Upper lobe of left lung (tissue), 6 donors: ENCODE measurements around the gene ANKS1A. TPM values are rescaled to one million over a fixed set of nuclear protein-coding genes. Genes with fewer than 3 reads are reported as not detected.
A peak's percentile ranks its signal among the peaks of the same experiment; 100 is the strongest.

ENCODE experiments used
- ATAC-seq, 2 donors: fragments of 200-7000 bp; cut with Tn5 transposase; one replicate each; pipeline ENCODE4 v1.9.1; 2022; ENCODE audit warnings: mild to moderate bottlenecking in 2 of 2, moderate library complexity in 2 of 2; ENCODE audit not compliant: low FRiP score in 2 of 2
- DNase-seq, 2 donors: peaks; one replicate each; pipeline ENCODE4 v3.0.0-alpha.2; 2019 to 2020
- H3K27ac ChIP-seq, 4 donors: fragments of 200-600 bp; sonication (generic); one replicate each; pipeline ENCODE4 v1.5.1; 2016 to 2019
- H3K27me3 ChIP-seq, 4 donors: fragments of 200-600 bp; sonication (generic); one replicate each; pipeline ENCODE4 v1.5.1; 2017 to 2019
- H3K36me3 ChIP-seq, 4 donors: fragments of 200-600 bp; sonication (generic); one replicate each; pipeline ENCODE4 v1.5.1; 2016 to 2019
- H3K4me1 ChIP-seq, 4 donors: fragments of 200-600 bp; sonication (generic); one replicate each; pipeline ENCODE4 v1.5.1; 2018 to 2019
- H3K4me3 ChIP-seq, 4 donors: fragments of 200-600 bp; sonication (generic); one replicate each; pipeline ENCODE4 v1.5.1; 2017 to 2019; ENCODE audit warnings: mild to moderate bottlenecking in 2 of 4, moderate library complexity in 1 of 4
- H3K9me3 ChIP-seq, 4 donors: fragments of 200-600 bp; sonication (generic); one replicate each; pipeline ENCODE4 v1.5.1; 2018 to 2019
- CTCF ChIP-seq, 6 experiments: fragments of 450-650 bp in 4 of 6; fragments of 200-600 bp in 2 of 6; sonication (generic) in 2 of 6; IDR thresholded peaks; one replicate each; pipeline ENCODE4 v1.5.1; 2016 to 2019; ENCODE audit warnings: antibody characterized with exemption in 6 of 6
- EP300 ChIP-seq, 4 donors: sonication (generic); formaldehyde crosslinking; IDR thresholded peaks; one replicate each; pipeline ENCODE4 v1.5.1; 2017; ENCODE audit warnings: antibody characterized with exemption in 4 of 4, control low read depth in 2 of 4
- POLR2A ChIP-seq, 4 donors: fragments of 450-650 bp; IDR thresholded peaks; one replicate each; pipeline ENCODE4 v1.5.1; 2016 to 2017; ENCODE audit warnings: antibody characterized with exemption in 4 of 4, mild to moderate bottlenecking in 2 of 4
- POLR2AphosphoS5 ChIP-seq, 2 donors: sonication (generic); formaldehyde crosslinking; IDR thresholded peaks; one replicate each; pipeline ENCODE4 v1.5.1; 2017; ENCODE audit warnings: antibody characterized with exemption in 2 of 2
- WGBS, 2 donors: methylation state at CpG; one replicate each; pipeline ENCODE4 v1.1.5; 2017 to 2018; 5-methylcytosine and 5-hydroxymethylcytosine counted together
- total RNA-seq, 6 donors: library from RNA; depleted of rRNA in 4 of 6; stranded (reverse); fragments of >200 nt in 4 of 6; gene quantifications; one replicate each; pipeline versions ENCODE4 v1.1.0 to v1.2.1, GENCODE V29; 2016 to 2021
- donor health status: DM: no; HTN: no; CAD: no; lungs with moderate emphysema.
- donor health status: DM: no; HTN: yes; CAD: no; lungs with severe emphysema.

ANKS1A gene
- total RNA-seq, 6 donors from 2014 or later: 47.2 to 85.3 (median 53.5) TPM

- Histone ChIP-seq H3K4me3 (peak overlapping the region in 1 of 4 donors; percentile 13), H3K36me3 (peaks cover 0 to 19% (median 3%) of the 10 kb centered on the region in 4 donors), H3K27ac (peak overlapping the region; percentile 79 to 86 (median 84)), H3K27me3 (no peaks in the 10 kb centered on the region), H3K9me3 (no peaks in the 10 kb centered on the region), H3K4me1 (peaks cover 69 to 86% (median 76%) of the 10 kb centered on the region in 4 donors)
- 82 to 88% methylated on average over 10 of the region's 10 CpGs for WGBS, 2 donors
- DNase-seq: no peak
- TF ChIP-seq EP300 (IDR thresholded peaks at IDR 0.05) (no peak), POLR2A (IDR thresholded peaks at IDR 0.05) (no peak), CTCF (IDR thresholded peaks at IDR 0.05) (no peak), POLR2AphosphoS5 (IDR thresholded peaks at IDR 0.05) (no peak)
- no peak for ATAC-seq
These were observed 160.2 kb downstream of the ANKS1A start for GRCh38 chr6:35049156-35049735.

DNA sequence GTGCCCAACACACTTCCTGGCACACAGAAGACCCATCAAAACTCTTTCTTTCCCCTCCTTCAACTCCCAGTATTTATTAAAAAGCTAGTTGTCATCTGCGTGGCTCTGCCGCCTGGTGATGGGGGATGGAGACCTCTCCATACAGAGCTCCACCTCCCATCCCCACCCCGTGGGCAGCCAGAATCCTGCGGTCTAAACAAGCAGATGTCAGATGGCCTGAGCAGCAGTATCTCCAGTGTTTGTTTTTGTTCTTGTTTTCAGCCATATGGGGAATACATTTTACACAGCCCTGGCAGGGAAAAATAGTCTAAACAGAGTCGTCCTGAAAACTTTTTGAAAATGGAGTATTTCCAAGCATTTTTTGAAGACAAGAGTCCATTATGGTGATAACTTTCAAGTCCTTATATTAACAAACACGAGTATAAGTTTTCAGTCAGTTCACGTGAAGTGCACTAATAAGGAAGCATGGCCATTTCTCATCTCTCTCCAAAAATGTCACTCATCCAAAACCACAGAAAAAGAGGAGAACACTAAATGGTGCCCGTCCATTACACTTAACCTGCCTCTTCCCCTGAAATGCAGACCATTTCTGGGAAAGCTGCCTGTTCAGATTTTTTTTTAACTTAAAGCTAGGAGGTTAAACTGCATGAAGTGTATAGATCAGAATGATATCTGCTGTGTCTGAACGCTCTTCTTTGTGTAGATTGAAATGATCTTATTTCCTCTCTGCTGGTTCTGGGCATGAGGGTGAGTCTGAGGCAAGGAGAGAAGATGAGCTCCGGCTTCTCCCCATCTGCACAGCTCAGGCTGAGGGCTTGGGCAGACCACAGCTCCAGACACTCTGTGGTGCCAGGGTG lies 161.1 kb downstream of the ANKS1A start:
- DNase-seq (no peak), ATAC-seq (peak in 1 of 2 donors; percentile 41)
- TF ChIP-seq POLR2A (IDR thresholded peaks at IDR 0.05): no peak
- TF ChIP-seq POLR2AphosphoS5 (IDR thresholded peaks at IDR 0.05): no peak
- no peak for TF ChIP-seq CTCF (IDR thresholded peaks at IDR 0.05)
- TF ChIP-seq EP300 (IDR thresholded peaks at IDR 0.05): no peak
- Histone ChIP-seq H3K4me1 (peaks cover 60 to 78% (median 67%) of the 10 kb centered on the region in 4 donors), H3K9me3 (no peaks in the 10 kb centered on the region), H3K4me3 (no peak overlapping the region), H3K36me3 (peaks cover 2 to 27% (median 10%) of the 10 kb centered on the region in 4 donors), H3K27ac (peak overlapping the region; percentile 79 to 86 (median 84)), H3K27me3 (no peaks in the 10 kb centered on the region)
- whole genome bisulfite sequencing, 2 donors: 30 to 38% methylated on average over 9 to 10 of the region's 10 CpGs

- Histone ChIP-seq H3K4me1 (peaks cover 53 to 70% (median 60%) of the 10 kb centered on the region in 4 donors), H3K27ac (peak overlapping the region; percentile 79 to 86 (median 84)), H3K4me3 (no peak overlapping the region), H3K9me3 (no peaks in the 10 kb centered on the region), H3K27me3 (no peaks in the 10 kb centered on the region), H3K36me3 (peaks cover 2 to 32% (median 15%) of the 10 kb centered on the region in 4 donors)
- 77 to 89% methylated on average over 8 to 10 of the region's 10 CpGs for WGBS, 2 donors
- ATAC-seq (no peak), DNase-seq (no peak)
- TF ChIP-seq CTCF (IDR thresholded peaks at IDR 0.05): no peak
- no peak for TF ChIP-seq POLR2AphosphoS5 (IDR thresholded peaks at IDR 0.05)
- TF ChIP-seq POLR2A (IDR thresholded peaks at IDR 0.05): no peak
- TF ChIP-seq EP300 (IDR thresholded peaks at IDR 0.05): no peak
These were observed 161.8 kb downstream of the ANKS1A start for GRCh38 chr6:35050757-35051330.

- Histone ChIP-seq H3K27ac (peak overlapping the region in 2 of 4 donors; percentile 82 to 85), H3K4me1 (peaks cover 48 to 65% (median 54%) of the 10 kb centered on the region in 4 donors)
These were observed 162.3 kb downstream of the ANKS1A start for GRCh38 chr6:35051396-35051795.

More at GRCh38 chr6:35051396-35051795, 162.3 kb downstream of the ANKS1A start:
- DNase-seq (no peak), ATAC-seq (no peak)
- H3K4me3 ChIP-seq: no peak overlapping the region
- TF ChIP-seq POLR2A (IDR thresholded peaks at IDR 0.05): no peak
- TF ChIP-seq EP300 (IDR thresholded peaks at IDR 0.05): no peak
- no peak for TF ChIP-seq POLR2AphosphoS5 (IDR thresholded peaks at IDR 0.05)
- no peak for TF ChIP-seq CTCF (IDR thresholded peaks at IDR 0.05)
- WGBS, 2 donors: 96% methylated on average over 7 of the region's 7 CpGs
- H3K9me3 ChIP-seq: no peaks in the 10 kb centered on the region
- H3K36me3 ChIP-seq: peaks cover 2 to 38% (median 17%) of the 10 kb centered on the region in 4 donors
- H3K27me3 ChIP-seq: no peaks in the 10 kb centered on the region
